GM19468 (cell line): ENCODE measurements around the gene RIMKLA.

ENCODE experiments used
- ATAC-seq: cut with Tn5 transposase; IDR thresholded peaks from one replicate; pipeline ENCODE4 v1.9.1; 2021; ENCODE audit warnings: mild to moderate bottlenecking, moderate library complexity, moderate number of reproducible peaks; ENCODE audit not compliant: unreplicated experiment; ENCODE audit errors: extremely low read depth

Gene RIMKLA

GRCh38 chr1:42370876-42371549 is 9.6 kb upstream of the RIMKLA start:
- no peak for ATAC-seq

- ATAC-seq: no peak
These were observed 7.8 kb upstream of the RIMKLA start for GRCh38 chr1:42372796-42373195.

GRCh38 chr1:42379794-42380585 is 602 bp upstream of the RIMKLA start:
- ATAC-seq: peak; percentile 18

- ATAC-seq: no peak
These were observed 685 bp downstream of the RIMKLA start for GRCh38 chr1:42381280-42381673.

- ATAC-seq: no peak
These were observed 4.7 kb downstream of the RIMKLA start for GRCh38 chr1:42385283-42385682.

- ATAC-seq: no peak
These were observed 5.5 kb downstream of the RIMKLA start for GRCh38 chr1:42386051-42386450.

- no peak for ATAC-seq
These were observed 11.7 kb downstream of the RIMKLA start for GRCh38 chr1:42392255-42392654.

GRCh38 chr1:42392967-42393848 is 12.6 kb downstream of the RIMKLA start:
- ATAC-seq: no peak

- ATAC-seq: no peak
These were observed 18.9 kb downstream of the RIMKLA start for GRCh38 chr1:42399315-42400100.

- no peak for ATAC-seq
These were observed 23.3 kb downstream of the RIMKLA start for GRCh38 chr1:42403880-42404400.

- ATAC-seq: no peak
These were observed 34.2 kb downstream of the RIMKLA start for GRCh38 chr1:42414551-42415496.

- no peak for ATAC-seq
These were observed 36.6 kb downstream of the RIMKLA start for GRCh38 chr1:42417166-42417565.

GRCh38 chr1:42418516-42418915 is 37.9 kb downstream of the RIMKLA start:
- ATAC-seq: no peak

GRCh38 chr1:42419126-42419821 is 38.7 kb downstream of the RIMKLA start:
- ATAC-seq: no peak

GRCh38 chr1:42420121-42420520 is 39.5 kb downstream of the RIMKLA start:
- no peak for ATAC-seq

- no peak for ATAC-seq
These were observed 40.5 kb downstream of the RIMKLA start for GRCh38 chr1:42420911-42421585.

- ATAC-seq: no peak
These were observed 42.1 kb downstream of the RIMKLA start for GRCh38 chr1:42422737-42423136.

- ATAC-seq: no peak
These were observed 43.1 kb downstream of the RIMKLA start for GRCh38 chr1:42423681-42424080.
